WTC11 (cell line): Measurements from ENCODE around the gene SPTBN4.

Source experiments
- AFF4 ChIP-seq: sonication (generic); formaldehyde crosslinking; IDR thresholded peaks from 2 replicates; pipeline ENCODE4 v1.8.1; 2023; ENCODE audit warnings: mild to moderate bottlenecking, missing genetic modification reagents, borderline replicate concordance
- CBFB ChIP-seq: sonication (generic); formaldehyde crosslinking; IDR thresholded peaks from 2 replicates; pipeline ENCODE4 v1.8.1; 2022; ENCODE audit warnings: mild to moderate bottlenecking, low read depth, missing genetic modification reagents
- CTCF ChIP-seq: fragments of 200-600 bp; IDR thresholded peaks from 2 replicates; pipeline ENCODE4 v1.8.0; 2022; ENCODE audit warnings: antibody characterized with exemption
- NFYB ChIP-seq: sonication (generic); formaldehyde crosslinking; conservative IDR thresholded peaks from 2 replicates; pipeline ENCODE4 v1.8.0; 2022; ENCODE audit warnings: low read depth, missing genetic modification reagents
- USF2 ChIP-seq: sonication (generic); formaldehyde crosslinking; IDR thresholded peaks from 2 replicates; pipeline ENCODE4 v1.8.1; 2023; ENCODE audit warnings: mild to moderate bottlenecking, missing genetic modification reagents, moderate library complexity
- ZBTB21 ChIP-seq: sonication (generic); formaldehyde crosslinking; IDR thresholded peaks from 2 replicates; pipeline ENCODE4 v1.8.1; 2023; ENCODE audit warnings: mild to moderate bottlenecking, missing genetic modification reagents, borderline replicate concordance
- TF ChIP-seq, protein P1 (sequence below): fragments of 250-450 bp; sonication (Bioruptor Pico); IDR thresholded peaks from 2 replicates; pipeline ENCODE4 v1.8.0; 2021; ENCODE audit warnings: mild to moderate bottlenecking

DNA sequence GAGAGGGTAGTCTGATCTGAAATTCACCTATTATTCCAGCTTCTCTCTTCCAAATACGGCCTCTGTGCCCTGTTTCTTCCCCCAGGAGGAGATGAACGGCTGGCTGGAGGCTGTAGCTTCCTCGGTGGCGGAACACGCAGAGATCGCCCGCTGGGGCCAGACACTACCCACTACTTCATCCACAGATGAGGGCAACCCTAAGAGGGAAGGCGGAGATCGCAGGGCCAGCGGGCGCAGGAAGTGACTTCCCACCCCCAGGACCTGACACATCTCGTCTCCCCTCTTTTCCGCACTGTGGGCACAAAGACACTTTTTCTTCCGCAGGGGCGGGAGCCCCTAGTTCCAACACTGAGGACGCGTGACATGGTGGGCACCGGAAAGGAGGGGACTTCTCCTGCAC, 108.5 kb downstream of the SPTBN4 start:
- TF ChIP-seq ZBTB21 (CRISPR knock-in tag) = no peak
- no peak for TF ChIP-seq CTCF
- no peak for TF ChIP-seq USF2
- no peak for TF ChIP-seq NFYB (CRISPR knock-in tag)
- no peak for TF ChIP-seq AFF4 (CRISPR knock-in tag)
- TF ChIP-seq, protein P1, sequence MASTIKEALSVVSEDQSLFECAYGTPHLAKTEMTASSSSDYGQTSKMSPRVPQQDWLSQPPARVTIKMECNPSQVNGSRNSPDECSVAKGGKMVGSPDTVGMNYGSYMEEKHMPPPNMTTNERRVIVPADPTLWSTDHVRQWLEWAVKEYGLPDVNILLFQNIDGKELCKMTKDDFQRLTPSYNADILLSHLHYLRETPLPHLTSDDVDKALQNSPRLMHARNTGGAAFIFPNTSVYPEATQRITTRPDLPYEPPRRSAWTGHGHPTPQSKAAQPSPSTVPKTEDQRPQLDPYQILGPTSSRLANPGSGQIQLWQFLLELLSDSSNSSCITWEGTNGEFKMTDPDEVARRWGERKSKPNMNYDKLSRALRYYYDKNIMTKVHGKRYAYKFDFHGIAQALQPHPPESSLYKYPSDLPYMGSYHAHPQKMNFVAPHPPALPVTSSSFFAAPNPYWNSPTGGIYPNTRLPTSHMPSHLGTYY (CRISPR knock-in tag) = no peak
- no peak for TF ChIP-seq CBFB (CRISPR knock-in tag)
